HepG2 (cell line): ENCODE measurements around the gene HSPA5. TPM values are rescaled to one million over a fixed set of nuclear protein-coding genes. Genes with fewer than 3 reads are reported as not detected.

Experiments
- BRD4 ChIP-seq: sonication (generic); formaldehyde crosslinking; IDR thresholded peaks from 2 replicates; pipeline ENCODE4 v1.4.0; 2020; ENCODE audit warnings: missing genetic modification reagents
- FOXA1 ChIP-seq, 2 experiments: fragments of 450-650 bp in 1 of 2; sonication (generic) in 1 of 2; formaldehyde crosslinking in 1 of 2; IDR thresholded peaks; 2 replicates each; pipeline versions ENCODE4 v1.4.0 to v1.6.1; 2016 to 2020; ENCODE audit warnings: missing genetic modification reagents in 1 of 2
- FOXP1 ChIP-seq, 2 experiments: fragments of 450-650 bp in 1 of 2; IDR thresholded peaks; 2 replicates each; pipeline ENCODE4 v1.6.1; 2017 to 2018; ENCODE audit warnings: antibody characterized with exemption in 1 of 2
- NCOR1 ChIP-seq: fragments of 200-600 bp; sonication (generic); IDR thresholded peaks from 2 replicates; pipeline ENCODE4 v1.7.0; 2017; ENCODE audit warnings: antibody characterized with exemption, low read length, borderline replicate concordance
- REST ChIP-seq, 2 experiments: IDR thresholded peaks; 2 replicates each; pipeline ENCODE4 v1.6.1; 2011 to 2012; ENCODE audit warnings: low read length in 2 of 2, borderline replicate concordance in 1 of 2, low read depth in 1 of 2, mild to moderate bottlenecking in 1 of 2, moderate library complexity in 1 of 2
- RFX1 ChIP-seq: fragments of 450-650 bp; IDR thresholded peaks from 2 replicates; pipeline ENCODE4 v1.6.1; 2017
- RFX3 ChIP-seq: IDR thresholded peaks from 2 replicates; pipeline ENCODE4 v1.6.1; 2016; ENCODE audit warnings: missing biosample characterization, missing genetic modification reagents
- SIN3B ChIP-seq: fragments of 150-350 bp; IDR thresholded peaks from 2 replicates; pipeline ENCODE4 v1.6.1; 2014; ENCODE audit warnings: low read length
- SNAPC4 ChIP-seq: sonication (generic); formaldehyde crosslinking; IDR thresholded peaks from 2 replicates; pipeline ENCODE4 v1.4.0; 2020; ENCODE audit warnings: mild to moderate bottlenecking, missing genetic modification reagents
- ZNF713 ChIP-seq: sonication (generic); formaldehyde crosslinking; IDR thresholded peaks from 2 replicates; pipeline ENCODE4 v1.4.0; 2020; ENCODE audit warnings: mild to moderate bottlenecking, missing genetic modification reagents
- polyA plus RNA-seq, 8 experiments: library from polyadenylated mRNA; depleted of rRNA in 3 of 8; stranded (reverse) in 7 of 8; unstranded in 1 of 8; fragments of >200 nt; fragmentation: Illumina TruSeq in 4 of 8; extraction: Trizol in 4 of 8; gene quantifications; 2 replicates each; pipeline versions ENCODE4 v1.2.1 to v1.2.3, GENCODE V29; 2011 to 2016; ENCODE audit warnings: low read depth in 4 of 8, missing spikeins in 1 of 8, mixed read lengths in 1 of 8; ENCODE audit not compliant: insufficient read depth in 1 of 8
- total RNA-seq, 5 experiments: library from RNA; depleted of rRNA; stranded (reverse); fragments of >200 nt; fragmentation: Illumina TruSeq; extraction: Trizol; gene quantifications; 2 replicates each; pipeline ENCODE4 v1.2.3, GENCODE V29; 2016; ENCODE audit warnings: low read depth in 1 of 5
- TF ChIP-seq, protein P1 (sequence below): sonication (generic); formaldehyde crosslinking; IDR thresholded peaks from 2 replicates; pipeline ENCODE4 v1.4.0; 2020; ENCODE audit warnings: missing genetic modification reagents
- TF ChIP-seq, protein P2 (sequence below): sonication (generic); formaldehyde crosslinking; IDR thresholded peaks from 2 replicates; pipeline ENCODE4 v1.5.0; 2020; ENCODE audit warnings: missing genetic modification reagents

Gene HSPA5
- total and polyA plus RNA-seq, 2 of the 13 experiments (the other 11 are each of a cell fraction or from before 2014, with no cell fraction given) = 201 to 206 TPM

DNA sequence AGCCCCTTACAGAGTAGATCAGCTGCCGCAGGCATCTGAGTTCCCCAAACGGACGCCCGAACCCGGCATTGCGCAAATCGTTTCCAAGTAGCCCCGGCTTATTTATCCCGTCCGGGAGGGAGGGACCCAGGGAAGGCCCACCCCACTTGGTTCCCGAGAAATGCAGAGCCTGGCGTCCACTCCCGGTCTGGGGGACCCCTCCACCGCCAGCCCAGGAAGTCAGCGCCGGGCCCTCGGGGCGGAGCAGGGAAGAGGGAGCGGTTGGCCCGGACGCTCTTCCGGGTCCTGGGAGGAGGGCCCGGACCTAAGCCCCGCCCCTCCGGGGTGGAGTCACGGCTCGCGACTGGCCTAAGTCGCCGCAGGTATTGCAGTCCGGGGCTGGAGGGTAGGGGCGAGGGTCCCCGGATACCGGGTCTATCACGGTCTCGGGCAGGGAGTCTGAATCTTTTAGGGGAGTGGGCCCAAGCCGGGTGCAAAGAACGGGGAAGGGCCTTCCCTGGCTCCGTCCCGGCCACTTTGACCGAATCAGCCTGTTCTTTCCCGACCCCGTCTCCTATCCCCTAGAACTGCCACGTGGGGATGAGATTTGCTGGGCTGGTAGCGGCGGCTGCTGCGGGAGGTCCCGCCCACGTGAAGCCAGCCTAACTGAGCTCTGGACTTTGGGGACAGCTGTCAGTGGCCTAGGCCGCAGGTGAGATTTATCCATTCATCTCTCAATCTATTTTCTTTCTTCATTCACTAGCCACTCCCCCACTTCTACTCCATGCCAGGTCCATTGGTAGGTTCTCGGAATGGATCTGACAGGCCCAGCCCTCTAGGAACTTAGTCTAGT lies 40.7 kb downstream of the HSPA5 start, which contains the start of gene RABEPK (continued):
- TF ChIP-seq SNAPC4 (CRISPR knock-in tag) = peak; percentile 56; the same call in 1 of the 2 replicates
- no peak; the same call in 1 of the 2 replicates for TF ChIP-seq ZNF713 (CRISPR knock-in tag)
- 0 out of 2 replicates have a peak, but pooled peaks have one; percentile 19 for TF ChIP-seq RFX3
- TF ChIP-seq REST (IDR thresholded peaks at IDR 0.05; ENCODE audit: borderline replicate concordance in 1 of 2, low read depth in 1 of 2, low read length in 2 of 2) = peak in 1 of 2 experiments; percentile 54; a peak in 1 of 4 replicates
- 0 out of 2 replicates have a peak, but pooled peaks have one; percentile 16 for TF ChIP-seq SIN3B
- TF ChIP-seq BRD4 (CRISPR knock-in tag) = 0 out of 2 replicates have a peak, but pooled peaks have one; percentile 6
- TF ChIP-seq, protein P1, sequence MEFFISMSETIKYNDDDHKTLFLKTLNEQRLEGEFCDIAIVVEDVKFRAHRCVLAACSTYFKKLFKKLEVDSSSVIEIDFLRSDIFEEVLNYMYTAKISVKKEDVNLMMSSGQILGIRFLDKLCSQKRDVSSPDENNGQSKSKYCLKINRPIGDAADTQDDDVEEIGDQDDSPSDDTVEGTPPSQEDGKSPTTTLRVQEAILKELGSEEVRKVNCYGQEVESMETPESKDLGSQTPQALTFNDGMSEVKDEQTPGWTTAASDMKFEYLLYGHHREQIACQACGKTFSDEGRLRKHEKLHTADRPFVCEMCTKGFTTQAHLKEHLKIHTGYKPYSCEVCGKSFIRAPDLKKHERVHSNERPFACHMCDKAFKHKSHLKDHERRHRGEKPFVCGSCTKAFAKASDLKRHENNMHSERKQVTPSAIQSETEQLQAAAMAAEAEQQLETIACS (CRISPR knock-in tag) = 0 out of 2 replicates have a peak, but pooled peaks have one; percentile 16
- TF ChIP-seq FOXA1 (IDR thresholded peaks at IDR 0.05) = no peak
- TF ChIP-seq FOXA1 (CRISPR knock-in tag; IDR thresholded peaks at IDR 0.05) = no peak
- peak; percentile 86; the same call in 1 of the 2 replicates for TF ChIP-seq NCOR1
- no peak for TF ChIP-seq FOXP1 (IDR thresholded peaks at IDR 0.05)
- no peak for TF ChIP-seq FOXP1 (CRISPR knock-in tag; IDR thresholded peaks at IDR 0.05)
- no peak for TF ChIP-seq RFX1
- TF ChIP-seq, protein P2, sequence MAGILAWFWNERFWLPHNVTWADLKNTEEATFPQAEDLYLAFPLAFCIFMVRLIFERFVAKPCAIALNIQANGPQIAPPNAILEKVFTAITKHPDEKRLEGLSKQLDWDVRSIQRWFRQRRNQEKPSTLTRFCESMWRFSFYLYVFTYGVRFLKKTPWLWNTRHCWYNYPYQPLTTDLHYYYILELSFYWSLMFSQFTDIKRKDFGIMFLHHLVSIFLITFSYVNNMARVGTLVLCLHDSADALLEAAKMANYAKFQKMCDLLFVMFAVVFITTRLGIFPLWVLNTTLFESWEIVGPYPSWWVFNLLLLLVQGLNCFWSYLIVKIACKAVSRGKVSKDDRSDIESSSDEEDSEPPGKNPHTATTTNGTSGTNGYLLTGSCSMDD (CRISPR knock-in tag) = no peak
